ENCODE data around the gene POLR3H.
"Not testable (repeated sequence)": the region's sequence is repeated elsewhere in the genome, so short reads cannot be mapped to it uniquely, and the experiment has no call there.

POLR3H gene

DNA sequence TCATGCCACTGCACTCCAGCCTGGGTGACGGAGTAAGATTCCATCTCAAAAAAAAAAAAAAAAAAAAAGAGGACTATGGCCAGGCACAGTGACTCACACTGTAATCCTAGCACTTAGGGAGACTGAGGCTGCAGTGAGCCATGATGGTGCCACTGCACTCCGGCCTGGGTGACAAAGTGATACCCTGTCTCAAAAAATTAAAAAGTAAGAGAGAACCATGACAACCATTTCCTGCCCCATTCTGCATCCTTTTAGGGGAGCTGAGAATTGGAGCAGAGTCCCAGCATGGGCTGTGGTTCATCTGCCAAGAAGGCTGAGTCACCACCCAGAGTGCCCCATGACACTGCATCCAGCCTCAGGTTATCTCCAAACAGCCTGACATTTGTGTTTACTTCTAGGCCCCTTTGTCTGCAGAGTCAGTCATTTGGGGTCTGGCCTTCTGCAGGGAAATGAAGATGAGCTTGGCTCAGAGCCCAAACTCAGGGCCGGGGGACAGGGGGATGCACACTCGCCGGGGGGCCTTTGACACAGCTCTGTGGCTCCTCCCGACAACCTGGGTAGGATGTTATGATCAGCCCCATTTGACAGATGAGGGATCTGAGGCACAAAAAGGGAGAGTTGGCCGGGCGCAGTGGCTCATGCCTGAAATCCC is 21.3 kb upstream of the POLR3H start:
- no peak overlapping the region for H3K27ac ChIP-seq
- DNase-seq (ENCODE audit: low read depth, low spot score) = peak; percentile 27

- no peak overlapping the region for H3K27ac ChIP-seq
- no peak for DNase-seq (ENCODE audit: low read depth, low spot score)
Observed at GRCh38 chr22:41564563-41564962, 20.3 kb upstream of the POLR3H start.

DNA sequence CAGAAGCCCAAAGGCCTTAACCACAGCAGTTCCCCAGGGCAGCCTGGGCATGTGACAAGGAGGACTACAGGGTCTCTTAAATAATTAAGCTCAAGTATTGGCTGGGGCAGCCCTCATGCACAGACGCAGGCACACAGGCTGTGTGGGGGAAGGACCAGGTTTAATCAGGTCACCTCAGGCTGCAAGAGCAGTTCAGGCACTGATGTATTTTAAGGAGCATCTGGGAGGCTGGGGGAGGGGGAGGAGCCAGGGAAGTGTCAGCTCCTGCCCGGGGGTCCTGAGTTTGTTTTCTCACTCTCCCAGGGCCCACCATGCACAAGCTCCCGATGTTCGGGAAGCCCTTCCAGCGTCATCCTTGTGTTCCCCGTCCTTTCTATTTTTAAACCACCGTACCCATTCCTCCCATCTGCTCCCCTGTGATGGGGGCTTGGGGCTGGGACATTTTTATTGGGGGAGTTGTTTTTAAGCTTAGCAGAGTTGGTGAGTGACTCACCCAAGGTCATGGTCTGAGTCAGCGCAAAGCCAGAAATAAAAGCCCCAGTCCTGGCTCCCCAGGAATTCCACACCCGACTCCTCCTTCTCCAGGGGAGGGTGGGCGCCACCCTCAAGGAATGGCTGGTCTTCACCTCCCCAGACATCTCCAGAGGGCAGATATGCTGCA is 18.9 kb upstream of the POLR3H start:
- no peak for DNase-seq (ENCODE audit: low read depth, low spot score)
- no peak overlapping the region for H3K27ac ChIP-seq

GRCh38 chr22:41562461-41562860 is 18.2 kb upstream of the POLR3H start:
- no peak overlapping the region for H3K27ac ChIP-seq
- no peak for DNase-seq (ENCODE audit: low read depth, low spot score)

DNA sequence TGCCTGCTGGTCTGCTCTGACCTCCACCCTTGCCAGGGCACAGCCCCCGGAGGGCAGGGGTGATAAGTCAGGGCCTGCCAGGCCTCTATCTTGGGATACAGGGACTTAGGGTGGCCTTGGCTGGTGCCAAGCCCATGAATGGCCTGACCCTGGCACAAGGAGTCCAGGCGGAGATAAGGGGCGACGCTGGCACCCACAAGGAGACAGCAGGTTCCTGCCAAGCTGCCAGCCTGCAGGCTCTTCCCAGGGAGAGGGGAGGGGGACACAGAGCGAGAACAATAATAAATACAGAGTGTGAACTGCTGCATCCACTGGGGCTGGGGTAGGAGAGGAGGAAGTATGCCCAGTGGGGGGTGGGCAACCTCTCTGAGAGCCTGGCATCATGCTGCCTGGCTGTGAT is 17.5 kb upstream of the POLR3H start:
- no peak overlapping the region for H3K27ac ChIP-seq
- no peak for DNase-seq (ENCODE audit: low read depth, low spot score)

DNA sequence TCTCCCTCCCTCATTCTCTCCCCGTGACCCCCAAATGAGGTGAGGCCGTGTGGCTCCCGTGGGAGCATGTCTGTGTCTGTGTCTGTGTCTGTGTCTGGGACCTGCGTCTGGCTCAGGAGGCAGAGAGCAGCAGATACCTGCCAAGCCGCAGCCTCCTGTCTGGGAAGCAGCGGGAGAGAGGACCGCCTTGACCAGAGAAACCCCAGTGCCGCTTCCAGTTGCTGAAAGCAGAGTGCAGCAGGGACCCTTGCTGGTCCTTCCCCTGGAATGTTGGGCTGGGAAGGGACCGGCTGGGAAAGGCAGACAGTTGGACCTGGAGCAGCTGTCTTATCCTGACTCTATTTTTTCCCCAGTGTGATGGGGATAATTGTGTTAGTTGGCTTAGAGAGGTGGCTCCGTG is 17.1 kb upstream of the POLR3H start:
- no peak overlapping the region for H3K27ac ChIP-seq
- DNase-seq (ENCODE audit: low read depth, low spot score) = no peak

GRCh38 chr22:41560095-41560471 is 15.8 kb upstream of the POLR3H start:
- DNase-seq (ENCODE audit: low read depth, low spot score) = no peak
- H3K27ac ChIP-seq = no peak overlapping the region

DNA sequence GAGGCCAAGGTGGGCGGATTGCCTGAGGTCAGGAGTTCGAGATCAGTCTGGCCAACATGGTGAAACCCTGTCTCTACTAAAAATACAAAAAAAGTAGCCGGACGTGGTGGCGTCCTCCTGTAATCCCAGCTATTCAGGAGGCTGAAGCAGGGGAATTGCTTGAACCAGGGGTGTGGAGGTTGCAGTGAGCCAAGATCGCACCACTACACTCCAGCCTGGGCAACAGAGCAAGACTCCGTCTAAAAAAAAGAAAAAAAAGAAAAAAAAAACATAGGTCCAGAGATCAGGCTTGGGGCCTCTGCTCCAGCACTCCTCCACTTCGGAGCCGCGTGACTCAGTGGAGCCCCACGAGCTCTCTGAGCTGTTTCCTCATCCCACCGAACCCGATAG is 14.0 kb upstream of the POLR3H start:
- not testable (repeated sequence) for H3K27ac ChIP-seq; DNase-seq (ENCODE audit: low read depth, low spot score)

DNA sequence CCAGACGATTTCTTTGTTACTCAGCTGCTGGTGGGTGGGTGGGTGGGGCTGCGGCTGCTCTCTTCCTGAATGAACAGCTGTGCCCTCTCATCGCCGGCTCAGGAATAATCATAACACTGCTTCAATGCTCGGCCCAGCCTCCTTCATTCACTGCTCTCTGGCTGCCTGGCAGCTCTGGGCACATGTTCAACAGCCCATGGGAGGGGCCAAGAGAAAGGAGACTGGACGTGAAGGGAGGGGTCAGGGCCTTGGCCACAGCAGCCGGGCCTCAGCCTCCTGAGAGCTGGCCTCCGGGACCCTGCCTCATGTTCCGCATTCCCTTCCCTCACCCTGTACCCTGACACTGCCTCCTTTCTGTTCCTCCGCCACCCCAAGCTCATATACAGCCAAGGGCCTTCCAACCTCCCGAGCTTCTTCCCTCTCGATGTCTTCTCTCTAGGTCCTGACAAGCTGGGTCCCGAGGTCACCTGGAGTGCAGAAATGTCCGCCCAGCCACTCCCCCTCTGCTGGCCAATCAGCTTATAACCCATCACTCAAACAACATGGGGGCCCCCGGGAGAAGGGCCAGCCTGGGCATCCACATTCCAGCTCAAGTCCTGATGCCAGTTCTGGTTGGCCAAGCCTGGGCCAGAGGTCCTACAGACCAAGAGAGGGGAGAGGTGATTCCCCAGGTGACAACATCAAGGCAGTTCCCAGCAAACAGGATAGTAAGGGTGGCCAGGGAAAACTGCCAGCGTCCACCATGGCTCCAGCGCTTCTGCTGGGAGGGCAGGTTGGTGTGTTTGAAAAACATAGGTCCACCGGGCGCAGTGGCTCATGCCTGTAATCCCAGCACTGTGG is 13.4 kb upstream of the POLR3H start:
- no peak overlapping the region for H3K27ac ChIP-seq
- no peak for DNase-seq (ENCODE audit: low read depth, low spot score)

DNA sequence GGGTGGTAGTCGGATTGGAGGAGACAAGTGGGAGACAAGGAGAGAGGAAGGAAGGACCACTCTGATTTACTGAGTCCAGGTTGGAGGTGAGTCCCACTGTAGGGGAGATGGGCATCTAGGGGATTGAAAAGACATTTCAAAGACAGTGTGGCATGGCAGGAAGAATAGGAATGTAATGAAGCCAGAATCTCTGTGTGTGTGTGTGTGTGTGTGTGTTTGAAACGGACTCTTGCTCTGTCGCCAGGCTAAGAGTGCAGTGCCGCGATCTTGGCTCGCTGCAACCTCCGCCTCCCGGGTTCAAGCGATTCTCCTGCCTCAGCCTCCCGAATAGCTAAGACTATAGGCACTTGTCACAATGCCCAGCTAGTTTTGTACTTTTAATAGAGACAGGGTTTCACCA is 12.3 kb upstream of the POLR3H start:
- DNase-seq (ENCODE audit: low read depth, low spot score) = no peak
- H3K27ac ChIP-seq = no peak overlapping the region

DNA sequence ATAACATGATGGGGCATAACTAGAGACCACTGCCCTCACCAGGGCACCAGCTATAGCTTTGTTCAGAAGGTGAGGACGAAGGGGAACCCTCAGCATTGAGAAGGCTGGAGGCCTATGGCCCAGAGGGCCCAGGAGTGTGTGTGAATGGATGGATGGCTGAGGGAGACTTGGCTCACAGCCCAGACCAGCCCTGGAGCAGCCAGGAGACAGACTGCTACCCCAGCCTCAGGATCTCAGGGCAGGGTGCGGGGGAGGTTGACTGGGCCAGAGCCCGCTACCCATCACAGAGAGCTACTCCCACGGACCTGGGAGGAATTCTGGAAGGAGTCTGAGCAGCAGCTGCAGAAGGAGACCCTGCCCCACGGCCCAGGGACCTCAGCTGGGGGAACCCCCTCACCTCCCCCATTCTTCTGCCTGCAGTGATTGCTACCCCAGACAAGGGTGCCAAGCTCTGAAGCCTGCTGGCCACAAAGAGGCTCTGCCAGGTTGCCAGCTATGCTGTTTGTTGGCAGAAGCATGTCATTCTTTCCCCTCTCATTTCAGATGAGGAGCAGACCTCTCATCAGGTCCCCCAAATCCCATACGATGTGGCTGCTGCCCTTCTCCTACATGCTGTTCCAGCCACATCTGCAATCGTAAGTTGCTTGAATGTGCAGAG is 11.2 kb upstream of the POLR3H start:
- no peak for DNase-seq (ENCODE audit: low read depth, low spot score)

GRCh38 chr22:41551877-41552582 is 7.8 kb upstream of the POLR3H start:
- no peak overlapping the region for H3K27ac ChIP-seq
- no peak for DNase-seq (ENCODE audit: low read depth, low spot score)

More for the DNA sequence above, 11.2 kb upstream of the POLR3H start:
- H3K27ac ChIP-seq = no peak overlapping the region

DNA sequence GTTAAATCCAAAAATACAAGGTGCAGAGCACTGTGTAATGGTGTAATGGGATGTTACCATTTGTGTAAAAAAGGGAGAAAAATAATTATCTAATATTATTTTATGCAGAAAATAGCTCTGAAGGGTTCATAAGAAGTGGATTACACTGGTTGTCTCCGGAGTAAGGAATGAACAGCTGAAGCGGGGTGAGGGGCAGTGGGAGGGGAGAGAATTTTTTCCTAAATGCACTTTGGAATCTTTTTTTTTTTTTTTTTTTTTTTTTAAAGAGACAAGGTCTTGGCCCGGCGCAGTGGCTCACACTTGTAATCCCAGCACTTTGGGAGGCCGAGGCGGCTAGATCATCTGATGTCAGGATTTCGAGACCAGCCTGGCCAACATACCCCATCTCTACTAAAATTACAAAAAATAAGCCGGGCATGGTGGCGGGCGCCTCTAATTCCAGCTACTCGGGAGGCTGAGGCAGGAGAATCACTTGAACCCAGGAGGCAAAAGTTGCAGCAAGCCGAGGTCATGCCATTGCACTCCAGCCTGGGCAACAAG is 6.8 kb upstream of the POLR3H start:
- no peak for DNase-seq (ENCODE audit: low read depth, low spot score)

DNA sequence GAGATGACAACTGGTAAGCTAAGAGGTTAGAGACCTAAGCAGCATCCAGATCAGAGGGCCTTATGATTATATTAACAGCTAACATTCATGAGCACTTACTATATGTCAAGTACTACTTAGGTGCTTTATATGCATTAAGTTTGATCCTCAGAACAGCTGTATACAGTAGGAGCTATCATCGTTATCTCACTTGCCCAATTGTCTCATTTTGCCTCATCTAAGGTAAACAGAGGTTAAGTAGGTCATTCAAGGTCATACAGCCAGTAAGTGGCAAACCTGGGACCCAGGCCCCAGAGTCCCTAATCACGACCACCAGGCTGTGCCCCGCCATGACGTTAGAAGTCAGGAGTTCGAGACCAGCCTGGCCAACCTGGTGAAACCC is 4.6 kb upstream of the POLR3H start:
- no peak for DNase-seq (ENCODE audit: low read depth, low spot score)
- no peak overlapping the region for H3K27ac ChIP-seq

More for the DNA sequence above, 6.8 kb upstream of the POLR3H start:
- H3K27ac ChIP-seq = no peak overlapping the region

GRCh38 chr22:41544671-41545476 is 604 bp upstream of the POLR3H start:
- no peak for DNase-seq (ENCODE audit: low read depth, low spot score)
- no peak overlapping the region for H3K27ac ChIP-seq

DNA sequence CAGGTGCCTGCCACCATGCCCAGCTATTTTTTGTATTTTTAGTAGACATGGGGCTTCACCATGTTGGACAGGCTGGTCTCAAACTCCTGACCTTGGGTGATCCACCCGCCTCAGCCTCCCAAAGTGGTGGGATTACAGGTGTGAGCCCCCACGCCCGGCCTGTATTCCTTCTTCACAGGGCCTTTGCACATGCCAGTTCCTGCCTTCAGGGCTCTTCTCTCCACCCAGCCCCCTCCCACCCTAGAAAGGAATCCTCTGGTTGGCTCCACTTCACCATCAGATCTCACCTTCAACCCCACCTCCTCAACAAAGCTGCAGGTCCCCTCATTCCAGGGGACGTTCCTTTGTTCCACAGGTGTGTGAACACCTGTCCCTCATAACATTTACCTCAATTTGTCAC is 2.0 kb downstream of the POLR3H start:
- no peak overlapping the region for H3K27ac ChIP-seq
- no peak for DNase-seq (ENCODE audit: low read depth, low spot score)

DNA sequence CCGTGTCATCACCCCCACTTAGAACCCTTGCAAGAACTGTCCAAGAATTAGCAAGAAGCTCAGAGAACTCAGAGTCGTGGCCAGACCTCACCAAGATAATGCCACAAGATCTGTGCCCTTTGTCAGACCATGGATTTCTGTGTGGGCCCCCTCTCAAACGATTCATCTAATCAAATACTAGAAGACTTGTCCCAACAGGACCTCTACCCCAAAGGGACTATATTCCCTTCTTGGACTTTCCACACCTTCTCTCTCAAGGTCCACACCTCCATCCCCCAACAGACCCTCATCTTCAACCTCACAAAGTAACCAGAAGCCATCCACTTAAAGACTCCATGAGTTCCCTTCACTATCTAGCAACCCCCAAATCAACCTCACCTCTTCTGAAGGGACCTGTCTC is 2.8 kb downstream of the POLR3H start:
- H3K27ac ChIP-seq = no peak overlapping the region
- no peak for DNase-seq (ENCODE audit: low read depth, low spot score)

GRCh38 chr22:41540365-41540764 is 3.9 kb downstream of the POLR3H start:
- DNase-seq (ENCODE audit: low read depth, low spot score) = no peak

GRCh38 chr22:41540006-41540315 is 4.3 kb downstream of the POLR3H start:
- H3K27ac ChIP-seq = no peak overlapping the region

More at GRCh38 chr22:41540365-41540764, 3.9 kb downstream of the POLR3H start:
- no peak overlapping the region for H3K27ac ChIP-seq

More at GRCh38 chr22:41540006-41540315, 4.3 kb downstream of the POLR3H start:
- DNase-seq (ENCODE audit: low read depth, low spot score) = no peak
